RWPE2 (cell line): ENCODE results near the gene C5.

ENCODE experiments used
- ATAC-seq: fragments of 200-7000 bp; cut with Tn5 transposase; 3 replicates; pipeline ENCODE4 v1.9.1; 2021; ENCODE audit warnings: low read depth
- DNase-seq: peaks from one replicate; pipeline ENCODE4 v3.0.0-alpha.2; 2020; ENCODE audit warnings: low spot score
- H3K27ac ChIP-seq: fragments of 450-650 bp; 2 replicates; pipeline ENCODE4 v1.5.1; 2017; ENCODE audit warnings: mild to moderate bottlenecking; ENCODE audit not compliant: poor library complexity, severe bottlenecking
- H3K27me3 ChIP-seq: fragments of 250-450 bp; sonication (Bioruptor Pico); 2 replicates; pipeline ENCODE4 v1.5.1; 2021; ENCODE audit warnings: mild to moderate bottlenecking, moderate library complexity; ENCODE audit not compliant: insufficient read depth, poor library complexity, severe bottlenecking
- H3K36me3 ChIP-seq: fragments of 250-450 bp; sonication (Bioruptor Pico); 2 replicates; pipeline ENCODE4 v1.5.1; 2020; ENCODE audit warnings: low read depth, mild to moderate bottlenecking, moderate library complexity
- H3K4me1 ChIP-seq: fragments of 250-450 bp; sonication (Bioruptor Pico); 2 replicates; pipeline ENCODE4 v1.5.1; 2021; ENCODE audit warnings: mild to moderate bottlenecking, moderate library complexity; ENCODE audit not compliant: insufficient read depth, poor library complexity, severe bottlenecking
- H3K4me3 ChIP-seq: fragments of 250-450 bp; sonication (Bioruptor Pico); 2 replicates; pipeline ENCODE4 v1.5.1; 2021; ENCODE audit warnings: mild to moderate bottlenecking, moderate library complexity; ENCODE audit not compliant: severe bottlenecking
- H3K9me3 ChIP-seq: fragments of 250-450 bp; sonication (Bioruptor Pico); 2 replicates; pipeline ENCODE4 v1.5.1; 2021; ENCODE audit warnings: mild to moderate bottlenecking, moderate library complexity; ENCODE audit not compliant: severe bottlenecking
- CTCF ChIP-seq: fragments of 450-650 bp; IDR thresholded peaks from one replicate; pipeline ENCODE4 v1.5.1; 2017; ENCODE audit warnings: mild to moderate bottlenecking, moderate library complexity; ENCODE audit not compliant: poor library complexity, severe bottlenecking

Gene C5

GRCh38 chr9:120904061-120904977 lies 145.8 kb downstream of the C5 start:
- no peaks in the 10 kb centered on the region for H3K9me3 ChIP-seq
- TF ChIP-seq CTCF: no peak
- H3K4me3 ChIP-seq: no peak overlapping the region
- ATAC-seq (no peak), DNase-seq (no peak)
- H3K36me3 ChIP-seq: no peaks in the 10 kb centered on the region
- no peaks in the 10 kb centered on the region for H3K27me3 ChIP-seq
- H3K4me1 ChIP-seq: no peaks in the 10 kb centered on the region
- no peak overlapping the region for H3K27ac ChIP-seq

GRCh38 chr9:120902569-120903535 lies 147.2 kb downstream of the C5 start:
- H3K9me3 ChIP-seq: no peaks in the 10 kb centered on the region
- no peak for ATAC-seq
- no peak overlapping the region for H3K4me3 ChIP-seq
- H3K27me3 ChIP-seq: no peaks in the 10 kb centered on the region
- no peak overlapping the region for H3K27ac ChIP-seq
- TF ChIP-seq CTCF: no peak
- no peak for DNase-seq
- H3K4me1 ChIP-seq: no peaks in the 10 kb centered on the region
- H3K36me3 ChIP-seq: no peaks in the 10 kb centered on the region
